PC-3 (cell line): ENCODE results near the gene TBC1D9. TPM values are rescaled to one million over a fixed set of nuclear protein-coding genes. Genes with fewer than 3 reads are reported as not detected.

Experiments
- ATAC-seq: fragments of 200-7000 bp; cut with Tn5 transposase; 2 replicates; pipeline ENCODE4 v1.9.1; 2020; ENCODE audit warnings: mild to moderate bottlenecking, moderate library complexity
- BruUV-seq: library from RNA; stranded (reverse); fragments of 400-500 nt; replicated peaks from 2 replicates; lab custom pipeline; 2021; lab: Mats Ljungman, UMichigan
- CTCF ChIA-PET: fragments of 300-600 bp; sonication (Branson Sonifier 250); formaldehyde crosslinking; loops from one replicate; lab custom pipeline; 2022; ENCODE audit warnings: antibody characterized with exemption; lab: Charles Lee
- POLR2A ChIA-PET: fragments of 300-600 bp; sonication (Branson Sonifier 250); formaldehyde crosslinking; loops from one replicate; lab custom pipeline; 2022; ENCODE audit warnings: antibody characterized with exemption; ENCODE audit not compliant: unreplicated experiment; lab: Charles Lee
- DNase-seq: peaks from one replicate; pipeline ENCODE4 v3.0.0-alpha.2; 2015
- H2AFZ ChIP-seq: fragments of 300-600 bp; sonication (generic); 2 replicates; pipeline ENCODE4 v1.6.0; 2016; ENCODE audit warnings: antibody characterized with exemption, low read length
- H3F3A ChIP-seq: fragments of 300-600 bp; sonication (generic); one replicate; pipeline ENCODE4 v1.6.0; 2017; ENCODE audit warnings: antibody characterized with exemption, low read length, control low read depth, mild to moderate bottlenecking; ENCODE audit not compliant: unreplicated experiment
- H3K27ac ChIP-seq: fragments of 300-600 bp; sonication (generic); 2 replicates; pipeline ENCODE4 v1.5.1; 2016; ENCODE audit warnings: mild to moderate bottlenecking, low read length
- H3K27me3 ChIP-seq: fragments of 300-600 bp; sonication (generic); 2 replicates; pipeline ENCODE4 v1.6.1; 2016; ENCODE audit warnings: low read length, mixed read lengths
- H3K36me3 ChIP-seq: fragments of 300-600 bp; sonication (generic); 2 replicates; pipeline ENCODE4 v1.6.1; 2016; ENCODE audit warnings: low read depth, mixed run types, low read length, mixed read lengths
- H3K4me1 ChIP-seq: fragments of 300-600 bp; sonication (generic); 2 replicates; pipeline ENCODE4 v1.5.1; 2016; ENCODE audit warnings: low read length; ENCODE audit not compliant: insufficient read depth
- H3K4me2 ChIP-seq: fragments of 300-600 bp; sonication (generic); 2 replicates; pipeline ENCODE4 v1.6.0; 2016; ENCODE audit warnings: low read length
- H3K4me3 ChIP-seq: fragments of 300-600 bp; sonication (generic); 2 replicates; pipeline ENCODE4 v1.5.1; 2016; ENCODE audit warnings: mild to moderate bottlenecking, low read length, mixed read lengths
- H3K79me2 ChIP-seq: fragments of 300-600 bp; sonication (generic); 2 replicates; pipeline ENCODE4 v1.6.1; 2017; ENCODE audit warnings: low read length, mixed read lengths
- H3K9ac ChIP-seq: fragments of 300-600 bp; sonication (generic); 2 replicates; pipeline ENCODE4 v1.6.0; 2016; ENCODE audit warnings: mild to moderate bottlenecking, low read length
- H3K9me2 ChIP-seq: fragments of 300-600 bp; sonication (generic); replicated peaks from 2 replicates; pipeline ENCODE4 v1.6.1; 2016; ENCODE audit warnings: mixed run types, low read length, mixed read lengths
- H3K9me3 ChIP-seq: fragments of 300-600 bp; sonication (generic); 2 replicates; pipeline ENCODE4 v1.6.1; 2016; ENCODE audit warnings: low read length, mixed read lengths
- H4K20me1 ChIP-seq: fragments of 300-600 bp; sonication (generic); 2 replicates; pipeline ENCODE4 v1.6.1; 2016; ENCODE audit warnings: low read length, mixed read lengths
- EZH2 ChIP-seq: fragments of 300-600 bp; sonication (generic); IDR thresholded peaks from one replicate; pipeline ENCODE4 v1.6.1; 2017; ENCODE audit warnings: antibody characterized with exemption, mild to moderate bottlenecking, low read length; ENCODE audit not compliant: unreplicated experiment
- EZH2phosphoT487 ChIP-seq: fragments of 300-600 bp; sonication (generic); IDR thresholded peaks from 2 replicates; pipeline ENCODE4 v1.6.1; 2018; ENCODE audit warnings: mild to moderate bottlenecking, antibody characterized with exemption, low read length, borderline replicate concordance
- intact Hi-C: fragments of 100-400 bp; cut with micrococcal nuclease; formaldehyde crosslinking; loops from 2 replicates; pipeline ENCODE4 v1.9.0; 2023
- total RNA-seq: library from RNA; depleted of rRNA; stranded (reverse); fragments of >200 nt; gene quantifications from 2 replicates; pipeline ENCODE4 v1.2.3, GENCODE V29; 2014
- TF ChIP-seq, protein P1 (sequence below): fragments of 300-600 bp; sonication (generic); conservative IDR thresholded peaks from 2 replicates; pipeline ENCODE4 v1.5.1; 2017; ENCODE audit warnings: antibody characterized with exemption, low read depth, mild to moderate bottlenecking, low read length

Gene TBC1D9
- total RNA-seq, 1 experiment from 2014 or later, result 11.2 TPM

DNA sequence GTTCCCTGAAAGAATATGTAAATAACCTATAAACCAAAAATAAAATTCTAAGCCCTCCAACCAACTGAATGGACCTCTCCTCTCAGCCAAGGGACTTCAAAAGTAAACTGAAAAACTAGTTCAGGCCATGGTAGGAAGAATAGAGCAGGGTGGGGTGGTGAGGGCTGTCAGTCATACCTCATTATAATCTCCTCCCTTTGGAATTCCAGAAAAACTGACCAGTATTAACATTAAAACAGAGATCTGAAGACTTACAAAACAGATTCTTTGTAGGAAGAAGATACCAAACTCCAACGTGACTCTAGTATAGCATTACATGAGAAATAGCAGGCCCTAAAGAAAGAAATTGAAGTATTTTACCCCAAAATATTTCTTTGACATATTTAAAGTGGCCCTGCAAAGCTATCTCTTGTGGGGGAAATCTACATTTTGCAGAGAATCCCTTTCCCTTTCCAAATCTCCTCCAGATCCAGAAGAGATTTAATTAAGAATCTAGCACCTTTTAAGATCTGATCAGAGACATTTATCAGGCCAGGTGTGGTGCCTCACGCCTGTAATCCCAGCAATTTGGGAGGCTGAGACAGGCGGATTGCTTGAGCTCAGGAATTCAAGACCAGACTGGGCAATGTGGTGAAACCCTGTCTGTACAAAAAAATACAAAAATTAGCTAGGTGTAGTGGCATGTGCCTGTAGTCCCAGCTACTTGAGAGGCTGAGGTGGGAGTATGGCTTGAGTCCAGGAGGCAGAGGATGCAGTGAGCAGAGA lies 15.1 kb downstream of the TBC1D9 start:
- ATAC-seq (no peak), DNase-seq (no peak)
- Histone ChIP-seq H3K9me2 (no peaks in the 10 kb centered on the region), H3K9ac (no peak overlapping the region), H3K79me2 (no peaks in the 10 kb centered on the region), H3K36me3 (no peaks in the 10 kb centered on the region), H3K4me1 (peaks cover 14% of the 10 kb centered on the region), H3K9me3 (no peaks in the 10 kb centered on the region), H3K27me3 (no peaks in the 10 kb centered on the region), H4K20me1 (no peaks in the 10 kb centered on the region), H3K27ac (no peak overlapping the region), H3K4me2 (no peak overlapping the region), H3F3A (no peaks in the 10 kb centered on the region), H3K4me3 (no peak overlapping the region), H2AFZ (no peak overlapping the region)
- BruUV-seq, result no TSS peak
- TF ChIP-seq, protein P1, sequence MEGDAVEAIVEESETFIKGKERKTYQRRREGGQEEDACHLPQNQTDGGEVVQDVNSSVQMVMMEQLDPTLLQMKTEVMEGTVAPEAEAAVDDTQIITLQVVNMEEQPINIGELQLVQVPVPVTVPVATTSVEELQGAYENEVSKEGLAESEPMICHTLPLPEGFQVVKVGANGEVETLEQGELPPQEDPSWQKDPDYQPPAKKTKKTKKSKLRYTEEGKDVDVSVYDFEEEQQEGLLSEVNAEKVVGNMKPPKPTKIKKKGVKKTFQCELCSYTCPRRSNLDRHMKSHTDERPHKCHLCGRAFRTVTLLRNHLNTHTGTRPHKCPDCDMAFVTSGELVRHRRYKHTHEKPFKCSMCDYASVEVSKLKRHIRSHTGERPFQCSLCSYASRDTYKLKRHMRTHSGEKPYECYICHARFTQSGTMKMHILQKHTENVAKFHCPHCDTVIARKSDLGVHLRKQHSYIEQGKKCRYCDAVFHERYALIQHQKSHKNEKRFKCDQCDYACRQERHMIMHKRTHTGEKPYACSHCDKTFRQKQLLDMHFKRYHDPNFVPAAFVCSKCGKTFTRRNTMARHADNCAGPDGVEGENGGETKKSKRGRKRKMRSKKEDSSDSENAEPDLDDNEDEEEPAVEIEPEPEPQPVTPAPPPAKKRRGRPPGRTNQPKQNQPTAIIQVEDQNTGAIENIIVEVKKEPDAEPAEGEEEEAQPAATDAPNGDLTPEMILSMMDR, result no peak
- no peak for TF ChIP-seq EZH2
- no peak for TF ChIP-seq EZH2phosphoT487
- ChIA-PET CTCF (no interaction called here), POLR2A (no interaction called here)
- intact Hi-C loops, result no loop called here

DNA sequence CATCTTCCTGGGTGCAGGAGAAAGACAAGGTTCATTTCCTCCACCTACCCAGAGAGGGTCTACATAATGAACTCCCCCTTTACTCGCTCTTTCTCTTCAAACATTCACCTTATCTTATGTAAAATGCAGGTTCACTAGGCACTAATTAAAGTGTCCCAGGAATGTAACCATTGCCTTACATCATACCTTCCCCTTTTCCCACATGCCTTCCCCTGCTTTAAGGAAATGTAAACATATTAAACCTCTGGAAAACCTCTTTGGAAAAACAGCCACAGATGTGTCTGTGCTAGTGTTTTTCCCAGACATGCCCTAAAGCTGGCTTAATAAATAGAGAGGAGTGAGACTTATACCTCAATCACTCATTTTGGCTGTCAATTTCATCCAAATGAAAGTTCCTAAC lies 15.8 kb downstream of the TBC1D9 start:
- intact Hi-C loops, result no loop called here
- ChIA-PET POLR2A (no interaction called here), CTCF (interaction anchor here (0.7 kb wide), 1 partner anchor 38 kb away, joined by 4 read pairs; no protein-coding TSS in a partner anchor)
- no peaks in the 10 kb centered on the region for H3K9me3 ChIP-seq
- H3K9me2 ChIP-seq, result no peaks in the 10 kb centered on the region
- no TSS peak for BruUV-seq
- no peak for ATAC-seq
- H3K79me2 ChIP-seq, result no peaks in the 10 kb centered on the region
- no peak overlapping the region for H3K27ac ChIP-seq
- no peaks in the 10 kb centered on the region for H3K36me3 ChIP-seq
- no peak overlapping the region for H2AFZ ChIP-seq
- no peak overlapping the region for H3K4me3 ChIP-seq
- H3K4me2 ChIP-seq, result no peak overlapping the region
- no peaks in the 10 kb centered on the region for H3K27me3 ChIP-seq
- no peaks in the 10 kb centered on the region for H3F3A ChIP-seq
- DNase-seq, result no peak
- no peak overlapping the region for H3K9ac ChIP-seq
- peaks cover 14% of the 10 kb centered on the region for H3K4me1 ChIP-seq
- H4K20me1 ChIP-seq, result no peaks in the 10 kb centered on the region
- TF ChIP-seq, protein P1, result no peak
- TF ChIP-seq EZH2phosphoT487, result no peak

DNA sequence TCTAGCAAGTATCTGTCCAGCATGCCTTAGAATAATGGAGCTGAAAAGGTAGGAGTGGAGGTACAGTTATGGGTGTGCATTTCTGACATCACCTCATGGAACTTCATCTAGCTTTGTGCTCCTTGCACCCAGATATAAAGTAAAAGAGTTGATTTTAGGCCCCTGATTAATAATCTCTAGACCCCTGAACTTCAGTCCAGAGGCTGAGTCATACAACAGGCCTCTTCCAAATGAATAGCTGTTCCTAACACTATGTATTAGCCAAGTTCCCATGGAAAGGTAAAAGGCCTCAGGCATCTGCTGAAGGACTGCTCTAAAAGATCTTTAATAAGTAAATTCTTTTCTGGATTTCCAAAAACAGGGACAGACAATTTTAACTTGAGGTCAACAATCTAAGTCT lies 16.2 kb downstream of the TBC1D9 start:
- Histone ChIP-seq H3K9me3 (no peaks in the 10 kb centered on the region), H3K9ac (no peak overlapping the region), H3K79me2 (no peaks in the 10 kb centered on the region), H3K4me2 (no peak overlapping the region), H4K20me1 (no peaks in the 10 kb centered on the region), H3K27ac (no peak overlapping the region), H3K36me3 (no peaks in the 10 kb centered on the region), H2AFZ (no peak overlapping the region), H3K4me3 (no peak overlapping the region), H3K27me3 (no peaks in the 10 kb centered on the region), H3K9me2 (no peaks in the 10 kb centered on the region), H3K4me1 (peaks cover 14% of the 10 kb centered on the region), H3F3A (no peaks in the 10 kb centered on the region)
- ChIA-PET POLR2A (no interaction called here), CTCF (interaction anchor here (0.7 kb wide), 1 partner anchor 38 kb away, joined by 4 read pairs; no protein-coding TSS in a partner anchor)
- no TSS peak for BruUV-seq
- TF ChIP-seq EZH2 (no peak), EZH2phosphoT487 (no peak)
- TF ChIP-seq, protein P1, result no peak
- intact Hi-C loops, result no loop called here
- DNase-seq, result no peak
- no peak for ATAC-seq
